ENCODE data around the gene GPSM1.

GPSM1 gene

GRCh38 chr9:136290508-136291000 lies 36.8 kb upstream of the GPSM1 start:
- DNase-seq (ENCODE audit: low read depth in 2 of 2): no peak

- no peak for DNase-seq (ENCODE audit: low read depth in 2 of 2)
These were observed 35.9 kb upstream of the GPSM1 start for GRCh38 chr9:136291306-136292025.

- no peak for DNase-seq (ENCODE audit: low read depth in 2 of 2)
These were observed 35.3 kb upstream of the GPSM1 start for GRCh38 chr9:136292026-136292538.

GRCh38 chr9:136292591-136293448 lies 34.5 kb upstream of the GPSM1 start:
- no peak for DNase-seq (ENCODE audit: low read depth in 2 of 2)

- no peak for DNase-seq (ENCODE audit: low read depth in 2 of 2)
These were observed 33.8 kb upstream of the GPSM1 start for GRCh38 chr9:136293476-136294077.

- no peak for DNase-seq (ENCODE audit: low read depth in 2 of 2)
These were observed 32.9 kb upstream of the GPSM1 start for GRCh38 chr9:136294437-136294836.

GRCh38 chr9:136295055-136295454 lies 32.3 kb upstream of the GPSM1 start:
- no peak for DNase-seq (ENCODE audit: low read depth in 2 of 2)

- no peak for DNase-seq (ENCODE audit: low read depth in 2 of 2)
These were observed 31.6 kb upstream of the GPSM1 start for GRCh38 chr9:136295542-136296433.

- no peak for DNase-seq (ENCODE audit: low read depth in 2 of 2)
These were observed 30.8 kb upstream of the GPSM1 start for GRCh38 chr9:136296434-136297015.

- DNase-seq (ENCODE audit: low read depth in 2 of 2): no peak
These were observed 30.2 kb upstream of the GPSM1 start for GRCh38 chr9:136297016-136297691.

GRCh38 chr9:136297766-136298735 lies 29.3 kb upstream of the GPSM1 start:
- DNase-seq (ENCODE audit: low read depth in 2 of 2): no peak

GRCh38 chr9:136299116-136299515 lies 28.2 kb upstream of the GPSM1 start:
- no peak for DNase-seq (ENCODE audit: low read depth in 2 of 2)

- DNase-seq (ENCODE audit: low read depth in 2 of 2): no peak
These were observed 27.8 kb upstream of the GPSM1 start for GRCh38 chr9:136299541-136299940.

GRCh38 chr9:136300016-136300545 lies 27.3 kb upstream of the GPSM1 start:
- DNase-seq (ENCODE audit: low read depth in 2 of 2): no peak

- DNase-seq (ENCODE audit: low read depth in 2 of 2): no peak
These were observed 26.5 kb upstream of the GPSM1 start for GRCh38 chr9:136300866-136301265.

- no peak for DNase-seq (ENCODE audit: low read depth in 2 of 2)
These were observed 24.8 kb upstream of the GPSM1 start for GRCh38 chr9:136302527-136302926.

- no peak for DNase-seq (ENCODE audit: low read depth in 2 of 2)
These were observed 24.1 kb upstream of the GPSM1 start for GRCh38 chr9:136303066-136303824.

GRCh38 chr9:136303825-136304416 lies 23.4 kb upstream of the GPSM1 start, which contains the start of gene CCDC187:
Gene CCDC187, minus strand, starts transcription at chr9:136304094. Its CDS starts 264 bp downstream, at chr9:136303830.
- DNase-seq (ENCODE audit: low read depth in 2 of 2): no peak

Measured in activated CD4-positive, alpha-beta T cell treated with anti-CD3 and anti-CD28 coated beads for 24 hours (primary cell).